Liver (tissue), 9 donors: ENCODE results near the gene FIP1L1. TPM values are rescaled to one million over a fixed set of nuclear protein-coding genes. Genes with fewer than 3 reads are reported as not detected.

ENCODE experiments used
- DNase-seq: peaks from one replicate; pipeline ENCODE4 v3.0.0-alpha.2; 2017; ENCODE audit warnings: low spot score
- H3K27ac ChIP-seq, 2 donors: one replicate each; pipeline ENCODE4 v1.7.0; 2013; ENCODE audit warnings: inconsistent platforms in 2 of 2, low read length in 2 of 2, control low read depth in 1 of 2, low read depth in 1 of 2, mild to moderate bottlenecking in 1 of 2
- H3K27me3 ChIP-seq, 4 donors: one replicate each; pipeline versions ENCODE4 v1.6.1 to v1.7.0; 2013; ENCODE audit warnings: low read length in 3 of 4, inconsistent platforms in 1 of 4, mild to moderate bottlenecking in 1 of 4, moderate library complexity in 1 of 4; ENCODE audit not compliant: control insufficient read depth in 4 of 4, insufficient read depth in 4 of 4
- H3K36me3 ChIP-seq, 4 donors: one replicate each; pipeline versions ENCODE4 v1.6.1 to v1.7.0; 2013; ENCODE audit warnings: low read length in 3 of 4, mild to moderate bottlenecking in 3 of 4, low read depth in 1 of 4, moderate library complexity in 1 of 4; ENCODE audit not compliant: control insufficient read depth in 4 of 4, insufficient read depth in 3 of 4
- H3K4me1 ChIP-seq, 4 donors: one replicate each; pipeline versions ENCODE4 v1.6.1 to v1.7.0; 2013; ENCODE audit warnings: low read length in 3 of 4, mild to moderate bottlenecking in 3 of 4, moderate library complexity in 1 of 4; ENCODE audit not compliant: control insufficient read depth in 4 of 4, insufficient read depth in 4 of 4
- H3K4me3 ChIP-seq, 3 donors: one replicate each; pipeline versions ENCODE4 v1.6.1 to v1.7.0; 2013; ENCODE audit warnings: low read length in 3 of 3, control low read depth in 1 of 3, low read depth in 1 of 3, mild to moderate bottlenecking in 1 of 3
- H3K9ac ChIP-seq, 2 donors: one replicate each; pipeline ENCODE4 v1.7.0; 2013; ENCODE audit warnings: low read length in 2 of 2, mild to moderate bottlenecking in 2 of 2, moderate library complexity in 2 of 2, control low read depth in 1 of 2, low read depth in 1 of 2
- H3K9me3 ChIP-seq, 4 donors: one replicate each; pipeline versions ENCODE4 v1.6.1 to v1.7.0; 2013; ENCODE audit warnings: low read length in 3 of 4; ENCODE audit not compliant: control insufficient read depth in 4 of 4
- EGR1 ChIP-seq, 2 donors: IDR thresholded peaks; 2 replicates each; pipeline ENCODE4 v1.6.1; 2016 to 2018; ENCODE audit warnings: antibody characterized with exemption in 2 of 2, low read depth in 2 of 2
- FOXA1 ChIP-seq: IDR thresholded peaks from 2 replicates; pipeline ENCODE4 v1.6.1; 2016; ENCODE audit warnings: antibody characterized with exemption
- FOXA2 ChIP-seq: IDR thresholded peaks from 2 replicates; pipeline ENCODE4 v1.6.1; 2016; ENCODE audit warnings: antibody characterized with exemption
- GABPA ChIP-seq, 2 donors: IDR thresholded peaks in 1 of 2; conservative IDR thresholded peaks in 1 of 2; 2 replicates each; pipeline ENCODE4 v1.6.1; 2016; ENCODE audit warnings: antibody characterized with exemption in 2 of 2, mild to moderate bottlenecking in 1 of 2, moderate library complexity in 1 of 2
- HNF4A ChIP-seq, 2 donors: conservative IDR thresholded peaks; 2 replicates each; pipeline ENCODE4 v1.6.1; 2016; ENCODE audit warnings: antibody characterized with exemption in 2 of 2, mild to moderate bottlenecking in 2 of 2
- HNF4G ChIP-seq: IDR thresholded peaks from 2 replicates; pipeline ENCODE4 v1.6.1; 2016; ENCODE audit warnings: antibody characterized with exemption
- JUND ChIP-seq, 2 donors: IDR thresholded peaks; 2 replicates each; pipeline ENCODE4 v1.6.1; 2016; ENCODE audit warnings: antibody characterized with exemption in 2 of 2
- NR2F2 ChIP-seq: IDR thresholded peaks from 2 replicates; pipeline ENCODE4 v1.6.1; 2016; ENCODE audit warnings: antibody characterized with exemption
- RAD21 ChIP-seq, 2 donors: IDR thresholded peaks; 2 replicates each; pipeline ENCODE4 v1.6.1; 2016; ENCODE audit warnings: antibody characterized with exemption in 2 of 2, mild to moderate bottlenecking in 2 of 2
- RXRA ChIP-seq, 2 donors: IDR thresholded peaks; 2 replicates each; pipeline ENCODE4 v1.6.1; 2017 to 2018; ENCODE audit warnings: antibody characterized with exemption in 2 of 2, mild to moderate bottlenecking in 1 of 2
- SP1 ChIP-seq: IDR thresholded peaks from 2 replicates; pipeline ENCODE4 v1.6.1; 2018; ENCODE audit warnings: antibody characterized with exemption, mild to moderate bottlenecking
- TAF1 ChIP-seq: conservative IDR thresholded peaks from 2 replicates; pipeline ENCODE4 v1.6.1; 2016; ENCODE audit warnings: antibody characterized with exemption, mild to moderate bottlenecking
- YY1 ChIP-seq: IDR thresholded peaks from 2 replicates; pipeline ENCODE4 v1.6.1; 2016; ENCODE audit warnings: antibody characterized with exemption, mild to moderate bottlenecking
- WGBS: extraction: QIAGEN DNeasy Blood & Tissue Kit; methylation state at CpG from one replicate; pipeline ENCODE4 v1.1.7; 2013; 5-methylcytosine and 5-hydroxymethylcytosine counted together
- polyA plus RNA-seq, 2 donors: library from polyadenylated mRNA; stranded (reverse) in 1 of 2; unstranded in 1 of 2; fragments of 200-250 nt in 1 of 2; fragments of >200 nt in 1 of 2; fragmentation: Nextera tagmentation in 1 of 2; extraction: Ambion mirVana in 1 of 2; gene quantifications; one replicate each; pipeline versions ENCODE4 v1.2.1 to v1.2.3, GENCODE V29; 2013 to 2015
- total RNA-seq, 2 donors: library from RNA; depleted of rRNA; stranded (reverse); fragments of >200 nt; gene quantifications; one replicate each; pipeline ENCODE4 v1.2.3, GENCODE V29; 2014
- TF ChIP-seq, protein P1 (sequence below): fragments of 150-350 bp; IDR thresholded peaks from 2 replicates; pipeline ENCODE4 v1.5.1; 2017; ENCODE audit warnings: improper control_type of control experiment, low read depth, low read length; ENCODE audit not compliant: missing input control
- TF ChIP-seq, protein P2 (sequence below): IDR thresholded peaks from 2 replicates; pipeline ENCODE4 v1.6.1; 2016; ENCODE audit warnings: antibody characterized with exemption, mild to moderate bottlenecking
- TF ChIP-seq, protein P3 (sequence below): IDR thresholded peaks from 2 replicates; pipeline ENCODE4 v1.6.1; 2016; ENCODE audit warnings: antibody characterized with exemption
- TF ChIP-seq, protein P4 (sequence below): IDR thresholded peaks from 2 replicates; pipeline ENCODE4 v1.6.1; 2016; ENCODE audit warnings: antibody characterized with exemption
- TF ChIP-seq, protein P5 (sequence below): IDR thresholded peaks from 2 replicates; pipeline ENCODE4 v1.6.1; 2016; ENCODE audit warnings: antibody characterized with exemption
- donor health status: healthy.
- donor health status: healthy.
- donor health status: healthy.
- donor health status: healthy.
- donor health status: healthy.

Gene FIP1L1
- total and polyA plus RNA-seq, 4 donors: 12.2 to 30.3 (median 18.4) TPM

DNA sequence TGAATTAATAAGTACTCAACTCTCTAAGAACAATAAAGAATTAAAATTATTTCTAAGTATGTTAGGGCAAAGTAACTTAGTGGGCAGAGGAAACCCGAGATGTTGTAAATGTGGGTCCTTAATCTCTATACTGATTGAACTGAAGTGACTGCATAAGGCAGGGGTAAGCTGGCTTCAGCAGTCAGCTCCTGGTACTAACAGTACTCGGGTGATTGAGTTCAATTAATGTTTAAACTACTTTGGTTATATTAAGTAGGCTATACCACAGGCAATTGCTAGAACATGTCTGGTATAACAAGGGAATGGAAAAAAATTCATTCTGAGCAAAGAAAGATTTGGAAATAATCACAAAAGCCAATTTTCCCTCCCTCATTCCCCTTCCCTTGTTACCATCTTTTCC is 123.1 kb downstream of the FIP1L1 start:
- DNase-seq: no peak
- H3K27ac ChIP-seq: no peak overlapping the region
- H3K27me3 ChIP-seq: no peaks in the 10 kb centered on the region

DNA sequence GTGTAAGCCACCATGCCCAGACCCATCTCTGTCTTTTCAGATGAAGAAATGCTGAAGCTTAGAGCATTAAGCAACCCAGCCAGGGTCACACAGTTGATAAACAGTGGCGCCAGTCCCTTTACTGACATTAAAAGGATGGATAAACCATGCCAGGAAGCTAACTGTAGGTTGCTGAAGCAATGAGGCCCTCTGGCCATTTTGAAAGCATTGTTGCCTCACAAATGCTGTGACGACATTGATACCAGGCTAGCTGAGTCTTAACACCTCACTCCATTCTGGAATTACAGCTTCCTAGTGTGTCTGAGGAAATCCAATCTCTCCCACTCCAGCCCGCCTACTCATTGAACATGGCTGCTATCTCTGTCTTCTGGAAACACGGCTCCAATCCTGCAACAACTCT is 124.1 kb downstream of the FIP1L1 start:
- H3K27me3 ChIP-seq: no peaks in the 10 kb centered on the region
- peaks cover 0 to 2% (median 0%) of the 10 kb centered on the region in 4 donors for H3K36me3 ChIP-seq
- no peak overlapping the region for H3K27ac ChIP-seq
- TF ChIP-seq TAF1 (no peak), HNF4A (conservative IDR thresholded peaks at IDR 0.05) (no peak), GABPA (IDR thresholded peaks at IDR 0.05 in 1 of 2, conservative IDR thresholded peaks at IDR 0.05 in 1 of 2) (no peak), RXRA (IDR thresholded peaks at IDR 0.05) (no peak), EGR1 (IDR thresholded peaks at IDR 0.05; ENCODE audit: low read depth in 2 of 2) (no peak), FOXA1 (no peak), YY1 (no peak), NR2F2 (no peak), SP1 (no peak), HNF4G (no peak), JUND (IDR thresholded peaks at IDR 0.05) (no peak), FOXA2 (no peak)
- TF ChIP-seq, protein P1, sequence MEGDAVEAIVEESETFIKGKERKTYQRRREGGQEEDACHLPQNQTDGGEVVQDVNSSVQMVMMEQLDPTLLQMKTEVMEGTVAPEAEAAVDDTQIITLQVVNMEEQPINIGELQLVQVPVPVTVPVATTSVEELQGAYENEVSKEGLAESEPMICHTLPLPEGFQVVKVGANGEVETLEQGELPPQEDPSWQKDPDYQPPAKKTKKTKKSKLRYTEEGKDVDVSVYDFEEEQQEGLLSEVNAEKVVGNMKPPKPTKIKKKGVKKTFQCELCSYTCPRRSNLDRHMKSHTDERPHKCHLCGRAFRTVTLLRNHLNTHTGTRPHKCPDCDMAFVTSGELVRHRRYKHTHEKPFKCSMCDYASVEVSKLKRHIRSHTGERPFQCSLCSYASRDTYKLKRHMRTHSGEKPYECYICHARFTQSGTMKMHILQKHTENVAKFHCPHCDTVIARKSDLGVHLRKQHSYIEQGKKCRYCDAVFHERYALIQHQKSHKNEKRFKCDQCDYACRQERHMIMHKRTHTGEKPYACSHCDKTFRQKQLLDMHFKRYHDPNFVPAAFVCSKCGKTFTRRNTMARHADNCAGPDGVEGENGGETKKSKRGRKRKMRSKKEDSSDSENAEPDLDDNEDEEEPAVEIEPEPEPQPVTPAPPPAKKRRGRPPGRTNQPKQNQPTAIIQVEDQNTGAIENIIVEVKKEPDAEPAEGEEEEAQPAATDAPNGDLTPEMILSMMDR: no peak
- TF ChIP-seq, protein P2, sequence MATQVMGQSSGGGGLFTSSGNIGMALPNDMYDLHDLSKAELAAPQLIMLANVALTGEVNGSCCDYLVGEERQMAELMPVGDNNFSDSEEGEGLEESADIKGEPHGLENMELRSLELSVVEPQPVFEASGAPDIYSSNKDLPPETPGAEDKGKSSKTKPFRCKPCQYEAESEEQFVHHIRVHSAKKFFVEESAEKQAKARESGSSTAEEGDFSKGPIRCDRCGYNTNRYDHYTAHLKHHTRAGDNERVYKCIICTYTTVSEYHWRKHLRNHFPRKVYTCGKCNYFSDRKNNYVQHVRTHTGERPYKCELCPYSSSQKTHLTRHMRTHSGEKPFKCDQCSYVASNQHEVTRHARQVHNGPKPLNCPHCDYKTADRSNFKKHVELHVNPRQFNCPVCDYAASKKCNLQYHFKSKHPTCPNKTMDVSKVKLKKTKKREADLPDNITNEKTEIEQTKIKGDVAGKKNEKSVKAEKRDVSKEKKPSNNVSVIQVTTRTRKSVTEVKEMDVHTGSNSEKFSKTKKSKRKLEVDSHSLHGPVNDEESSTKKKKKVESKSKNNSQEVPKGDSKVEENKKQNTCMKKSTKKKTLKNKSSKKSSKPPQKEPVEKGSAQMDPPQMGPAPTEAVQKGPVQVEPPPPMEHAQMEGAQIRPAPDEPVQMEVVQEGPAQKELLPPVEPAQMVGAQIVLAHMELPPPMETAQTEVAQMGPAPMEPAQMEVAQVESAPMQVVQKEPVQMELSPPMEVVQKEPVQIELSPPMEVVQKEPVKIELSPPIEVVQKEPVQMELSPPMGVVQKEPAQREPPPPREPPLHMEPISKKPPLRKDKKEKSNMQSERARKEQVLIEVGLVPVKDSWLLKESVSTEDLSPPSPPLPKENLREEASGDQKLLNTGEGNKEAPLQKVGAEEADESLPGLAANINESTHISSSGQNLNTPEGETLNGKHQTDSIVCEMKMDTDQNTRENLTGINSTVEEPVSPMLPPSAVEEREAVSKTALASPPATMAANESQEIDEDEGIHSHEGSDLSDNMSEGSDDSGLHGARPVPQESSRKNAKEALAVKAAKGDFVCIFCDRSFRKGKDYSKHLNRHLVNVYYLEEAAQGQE: no peak
- TF ChIP-seq, protein P3, sequence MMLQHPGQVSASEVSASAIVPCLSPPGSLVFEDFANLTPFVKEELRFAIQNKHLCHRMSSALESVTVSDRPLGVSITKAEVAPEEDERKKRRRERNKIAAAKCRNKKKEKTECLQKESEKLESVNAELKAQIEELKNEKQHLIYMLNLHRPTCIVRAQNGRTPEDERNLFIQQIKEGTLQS: no peak
- no peak overlapping the region for H3K4me3 ChIP-seq
- peaks cover 0 to 4% (median 0%) of the 10 kb centered on the region in 4 donors for H3K4me1 ChIP-seq
- no peak for DNase-seq
- no peak overlapping the region for H3K9ac ChIP-seq
- WGBS: 94% methylated on average over 4 of the region's 4 CpGs
- H3K9me3 ChIP-seq: no peaks in the 10 kb centered on the region

More for the DNA sequence above, 123.1 kb downstream of the FIP1L1 start:
- H3K4me3 ChIP-seq: no peak overlapping the region
- peaks cover 0 to 6% (median 1%) of the 10 kb centered on the region in 4 donors for H3K36me3 ChIP-seq
- TF ChIP-seq EGR1 (IDR thresholded peaks at IDR 0.05; ENCODE audit: low read depth in 2 of 2) (no peak), TAF1 (no peak), HNF4A (conservative IDR thresholded peaks at IDR 0.05) (peak in 1 of 2 donors; percentile 10), SP1 (no peak), HNF4G (no peak), FOXA1 (no peak), YY1 (no peak), RAD21 (IDR thresholded peaks at IDR 0.05) (no peak), RXRA (IDR thresholded peaks at IDR 0.05) (peak in 1 of 2 donors; percentile 28)
- TF ChIP-seq, protein P4, sequence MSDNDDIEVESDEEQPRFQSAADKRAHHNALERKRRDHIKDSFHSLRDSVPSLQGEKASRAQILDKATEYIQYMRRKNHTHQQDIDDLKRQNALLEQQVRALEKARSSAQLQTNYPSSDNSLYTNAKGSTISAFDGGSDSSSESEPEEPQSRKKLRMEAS: no peak
- TF ChIP-seq, protein P5, sequence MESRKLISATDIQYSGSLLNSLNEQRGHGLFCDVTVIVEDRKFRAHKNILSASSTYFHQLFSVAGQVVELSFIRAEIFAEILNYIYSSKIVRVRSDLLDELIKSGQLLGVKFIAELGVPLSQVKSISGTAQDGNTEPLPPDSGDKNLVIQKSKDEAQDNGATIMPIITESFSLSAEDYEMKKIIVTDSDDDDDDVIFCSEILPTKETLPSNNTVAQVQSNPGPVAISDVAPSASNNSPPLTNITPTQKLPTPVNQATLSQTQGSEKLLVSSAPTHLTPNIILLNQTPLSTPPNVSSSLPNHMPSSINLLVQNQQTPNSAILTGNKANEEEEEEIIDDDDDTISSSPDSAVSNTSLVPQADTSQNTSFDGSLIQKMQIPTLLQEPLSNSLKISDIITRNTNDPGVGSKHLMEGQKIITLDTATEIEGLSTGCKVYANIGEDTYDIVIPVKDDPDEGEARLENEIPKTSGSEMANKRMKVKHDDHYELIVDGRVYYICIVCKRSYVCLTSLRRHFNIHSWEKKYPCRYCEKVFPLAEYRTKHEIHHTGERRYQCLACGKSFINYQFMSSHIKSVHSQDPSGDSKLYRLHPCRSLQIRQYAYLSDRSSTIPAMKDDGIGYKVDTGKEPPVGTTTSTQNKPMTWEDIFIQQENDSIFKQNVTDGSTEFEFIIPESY: no peak
- H3K4me1 ChIP-seq: peaks cover 0 to 4% (median 0%) of the 10 kb centered on the region in 4 donors
- no peaks in the 10 kb centered on the region for H3K9me3 ChIP-seq
- H3K9ac ChIP-seq: no peak overlapping the region
- 74% methylated on average over 2 of the region's 2 CpGs for WGBS
